ENCODE results near the gene KBTBD4. TPM values are rescaled to one million over a fixed set of nuclear protein-coding genes. Genes with fewer than 3 reads are reported as not detected.

Gene KBTBD4
- total RNA-seq, 1 experiment from 2014 or later: 12.3 TPM

- Mint-ChIP-seq H3K27me3 (ENCODE audit: low read depth) (no peaks in the 10 kb centered on the region; the same call in 1 of the 2 replicates), H3K9me3 (no peaks in the 10 kb centered on the region), H3K4me1 (peaks cover 18% of the 10 kb centered on the region), H3K4me3 (peak overlapping the region; percentile 93), H3K27ac (peak overlapping the region; percentile 70; the same call in 1 of the 2 replicates), H3K36me3 (peaks cover 56% of the 10 kb centered on the region)
- POLR2A ChIA-PET: interaction anchor here (0.6 to 1.7 kb wide), 2 partner anchors 12 to 32 kb away, joined by 4 to 6 read pairs; partner anchors contain the start of gene PTPMT1
- ATAC-seq (no peak), DNase-seq (ENCODE audit: low spot score) (no peak)
- CTCF ChIA-PET: interaction anchor here (0.8 kb wide), 1 partner anchor 26 kb away, joined by 3 read pairs; no protein-coding TSS in a partner anchor
- TF ChIP-seq OVOL2 (CRISPR knock-in tag; IDR thresholded peaks at IDR 0.05; ENCODE audit: borderline replicate concordance) (no peak), NR1H2 (CRISPR knock-in tag; IDR thresholded peaks at IDR 0.05) (no peak), NFATC4 (CRISPR knock-in tag; IDR thresholded peaks at IDR 0.05) (no peak), TP53 (CRISPR knock-in tag; IDR thresholded peaks at IDR 0.05) (no peak), ZNF317 (CRISPR knock-in tag; IDR thresholded peaks at IDR 0.05; ENCODE audit: borderline replicate concordance, low read depth) (no peak), ZNF671 (CRISPR knock-in tag; IDR thresholded peaks at IDR 0.05) (no peak), ZNF281 (CRISPR knock-in tag; IDR thresholded peaks at IDR 0.05) (no peak), JAZF1 (CRISPR knock-in tag; IDR thresholded peaks at IDR 0.05) (no peak), CREM (CRISPR knock-in tag; IDR thresholded peaks at IDR 0.05) (no peak), HMGA2 (CRISPR knock-in tag; IDR thresholded peaks at IDR 0.05) (no peak), ELF4 (CRISPR knock-in tag; IDR thresholded peaks at IDR 0.05; ENCODE audit: low read depth) (no peak)
These were observed 1.2 kb downstream of the KBTBD4 start for GRCh38 chr11:47577460-47578041.

- CTCF ChIA-PET: no interaction called here
- Mint-ChIP-seq H3K36me3 (peaks cover 67% of the 10 kb centered on the region), H3K4me1 (peaks cover 12% of the 10 kb centered on the region), H3K27ac (no peak overlapping the region), H3K27me3 (ENCODE audit: low read depth) (no peaks in the 10 kb centered on the region), H3K4me3 (no peak overlapping the region), H3K9me3 (no peaks in the 10 kb centered on the region)
- DNase-seq (ENCODE audit: low spot score) (no peak), ATAC-seq (no peak)
- TF ChIP-seq PRDM15 (CRISPR knock-in tag; IDR thresholded peaks at IDR 0.05) (no peak), MLX (CRISPR knock-in tag; IDR thresholded peaks at IDR 0.05) (no peak), MAX (CRISPR knock-in tag; IDR thresholded peaks at IDR 0.05) (no peak), MYBL2 (CRISPR knock-in tag; IDR thresholded peaks at IDR 0.05) (no peak), IRF1 (CRISPR knock-in tag; IDR thresholded peaks at IDR 0.05) (no peak), GRHL2 (CRISPR knock-in tag; IDR thresholded peaks at IDR 0.05; ENCODE audit: insufficient replicate concordance, severe bottlenecking) (no peak), ETV6 (CRISPR knock-in tag; IDR thresholded peaks at IDR 0.05) (no peak), ZNF138 (CRISPR knock-in tag; conservative IDR thresholded peaks at IDR 0.05) (no peak), CREB1 (CRISPR knock-in tag; IDR thresholded peaks at IDR 0.05) (no peak), GTF2I (CRISPR knock-in tag; conservative IDR thresholded peaks at IDR 0.05) (no peak), ZNF416 (CRISPR knock-in tag; IDR thresholded peaks at IDR 0.05) (no peak), E2F4 (CRISPR knock-in tag; IDR thresholded peaks at IDR 0.05; ENCODE audit: borderline replicate concordance, low read depth) (no peak)
- POLR2A ChIA-PET: no interaction called here
These were observed 5.4 kb downstream of the KBTBD4 start for GRCh38 chr11:47573321-47573720.

Measured in WTC11 (cell line).